ENCODE measurements around the gene THBS3. TPM values are rescaled to one million over a fixed set of nuclear protein-coding genes. Genes with fewer than 3 reads are reported as not detected.
A peak's percentile ranks its signal among the peaks of the same experiment; 100 is the strongest.

The THBS3 gene
- total and polyA plus RNA-seq, 9 of the 15 experiments (the other 6 are each of a cell fraction or from before 2014, with no cell fraction given): 0.59 to 8.3 (median 3.2) TPM

- TF ChIP-seq ZNF274 (IDR thresholded peaks at IDR 0.05; ENCODE audit: borderline replicate concordance, low read depth, low read length) (no peak), CHD7 (IDR thresholded peaks at IDR 0.05; ENCODE audit: low read depth, low read length) (no peak), BRD9 (IDR thresholded peaks at IDR 0.05; ENCODE audit: low read depth, partially characterized antibody) (no peak), PTBP1 (IDR thresholded peaks at IDR 0.05; ENCODE audit: low read depth, low read length) (no peak), CTCFL (IDR thresholded peaks at IDR 0.05; ENCODE audit: borderline replicate concordance, insufficient read depth, low read depth, low read length, poor library complexity, severe bottlenecking) (no peak), JUND (IDR thresholded peaks at IDR 0.05; ENCODE audit: borderline replicate concordance, low read depth, low read length) (peak; percentile 7; the same call in 1 of the 2 replicates), JUND (tag; IDR thresholded peaks at IDR 0.05; ENCODE audit: borderline replicate concordance, low read depth, low read length) (no peak), ZNF24 (IDR thresholded peaks at IDR 0.05) (no peak), ELK3 (CRISPR knock-in tag; IDR thresholded peaks at IDR 0.05) (no peak), NONO (IDR thresholded peaks at IDR 0.05; ENCODE audit: low read depth in 2 of 2, low read length in 1 of 2) (no peak)
Measured at GRCh38 chr1:155218854-155219591, 11.3 kb upstream of the THBS3 start (continued).
